ENCODE measurements around the gene PLPP2.

DNA sequence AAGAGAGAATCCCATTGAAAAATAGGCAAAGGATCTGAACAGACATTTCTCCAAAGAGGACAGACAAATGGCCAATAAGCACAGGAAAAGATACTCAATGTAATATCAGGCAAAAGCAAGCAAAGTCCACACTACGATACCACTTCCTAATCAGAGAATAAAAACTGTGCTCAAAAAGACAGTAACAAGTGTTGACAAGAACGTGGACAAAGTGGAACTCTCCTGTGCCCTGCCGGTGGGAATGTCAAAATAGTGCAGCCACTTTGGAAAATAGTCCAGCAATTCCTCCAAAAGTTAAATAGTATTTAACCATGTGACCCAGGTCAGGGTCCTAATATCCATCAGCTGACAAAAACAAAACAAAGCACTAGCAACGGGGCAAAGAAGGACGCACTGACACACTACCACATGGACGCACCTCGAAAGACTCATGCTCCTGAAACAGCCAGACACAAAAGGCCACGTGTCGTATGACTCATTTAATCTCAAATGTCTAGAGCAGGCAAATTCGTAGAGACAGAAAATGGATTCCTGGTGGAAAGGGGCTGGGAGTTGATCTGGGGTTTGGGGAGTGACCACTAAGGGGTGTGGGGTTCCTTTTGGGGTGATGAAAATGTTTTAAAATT lies 48.2 kb upstream of the PLPP2 start:
- TF ChIP-seq, protein P1, sequence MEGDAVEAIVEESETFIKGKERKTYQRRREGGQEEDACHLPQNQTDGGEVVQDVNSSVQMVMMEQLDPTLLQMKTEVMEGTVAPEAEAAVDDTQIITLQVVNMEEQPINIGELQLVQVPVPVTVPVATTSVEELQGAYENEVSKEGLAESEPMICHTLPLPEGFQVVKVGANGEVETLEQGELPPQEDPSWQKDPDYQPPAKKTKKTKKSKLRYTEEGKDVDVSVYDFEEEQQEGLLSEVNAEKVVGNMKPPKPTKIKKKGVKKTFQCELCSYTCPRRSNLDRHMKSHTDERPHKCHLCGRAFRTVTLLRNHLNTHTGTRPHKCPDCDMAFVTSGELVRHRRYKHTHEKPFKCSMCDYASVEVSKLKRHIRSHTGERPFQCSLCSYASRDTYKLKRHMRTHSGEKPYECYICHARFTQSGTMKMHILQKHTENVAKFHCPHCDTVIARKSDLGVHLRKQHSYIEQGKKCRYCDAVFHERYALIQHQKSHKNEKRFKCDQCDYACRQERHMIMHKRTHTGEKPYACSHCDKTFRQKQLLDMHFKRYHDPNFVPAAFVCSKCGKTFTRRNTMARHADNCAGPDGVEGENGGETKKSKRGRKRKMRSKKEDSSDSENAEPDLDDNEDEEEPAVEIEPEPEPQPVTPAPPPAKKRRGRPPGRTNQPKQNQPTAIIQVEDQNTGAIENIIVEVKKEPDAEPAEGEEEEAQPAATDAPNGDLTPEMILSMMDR (IDR thresholded peaks at IDR 0.05): no peak
- no peak for TF ChIP-seq ZFX (IDR thresholded peaks at IDR 0.05; ENCODE audit: borderline replicate concordance)

All from 22Rv1 (cell line).